GM21390 (cell line): Measurements from ENCODE around the gene MYO1B.
"Not testable (repeated sequence)": the region's sequence is repeated elsewhere in the genome, so short reads cannot be mapped to it uniquely, and the experiment has no call there.

Experiments used
- ATAC-seq: cut with Tn5 transposase; IDR thresholded peaks from one replicate; pipeline ENCODE4 v1.9.1; 2021; ENCODE audit not compliant: unreplicated experiment

MYO1B gene

GRCh38 chr2:191441496-191442214 is 196.5 kb downstream of the MYO1B start:
- no peak for ATAC-seq

DNA sequence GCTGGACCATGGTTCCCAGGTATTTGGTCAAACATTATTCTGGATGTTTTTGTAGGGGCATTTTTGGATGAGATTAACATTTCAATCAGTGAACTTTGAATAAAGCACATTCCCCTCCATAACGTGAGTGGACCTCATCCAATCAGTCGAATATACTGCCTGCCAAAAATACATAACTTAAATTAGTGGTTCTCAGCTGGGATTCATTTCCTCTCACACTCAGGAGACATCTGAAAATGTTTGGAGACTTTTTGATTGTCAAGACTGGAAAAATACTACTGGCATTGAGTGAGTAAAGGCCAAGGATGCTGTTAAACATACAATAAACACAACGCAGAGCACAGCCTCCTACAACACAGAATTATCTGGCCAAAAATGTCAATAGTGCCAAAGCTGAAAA is 198.2 kb downstream of the MYO1B start:
- no peak for ATAC-seq

DNA sequence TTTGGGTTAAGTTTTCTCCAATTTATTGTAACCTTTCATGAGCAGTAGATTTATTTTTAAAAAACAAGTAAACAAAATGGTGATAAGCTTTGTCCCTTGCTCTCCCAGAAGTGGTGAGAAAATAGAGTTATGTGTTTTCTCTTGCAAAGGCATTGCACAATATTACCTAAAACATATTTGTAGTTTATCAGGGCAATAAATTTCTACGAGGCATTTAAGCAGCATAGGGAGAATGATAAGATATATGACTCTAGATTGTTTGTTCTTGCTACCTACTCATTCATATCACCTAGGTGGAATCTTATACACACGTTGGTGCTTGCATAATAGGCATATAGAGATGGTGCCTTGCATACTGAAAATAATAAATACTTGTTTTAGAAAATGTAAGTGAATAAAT is 201.7 kb downstream of the MYO1B start:
- ATAC-seq: no peak

DNA sequence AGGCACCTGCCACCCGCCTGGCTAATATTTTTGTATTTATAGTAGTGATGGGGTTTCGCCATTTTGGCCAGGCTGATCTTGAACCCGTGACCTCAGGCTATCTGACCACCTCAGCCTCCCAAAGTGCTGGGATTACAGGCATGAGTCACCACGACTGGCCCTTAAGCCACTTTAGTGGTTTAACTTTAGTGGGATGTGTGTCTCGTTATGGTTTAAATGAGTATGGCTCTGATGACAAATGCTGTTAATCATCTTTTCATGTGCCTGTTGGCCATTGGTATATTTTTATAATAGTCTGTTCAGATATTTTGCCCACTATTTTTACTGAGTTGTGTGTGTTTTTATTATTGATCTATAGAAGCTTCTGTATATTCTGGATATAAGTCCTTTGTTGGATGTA is 205.9 kb downstream of the MYO1B start:
- no peak for ATAC-seq

GRCh38 chr2:191452065-191452464 is 206.9 kb downstream of the MYO1B start:
- no peak for ATAC-seq

GRCh38 chr2:191453761-191454160 is 208.6 kb downstream of the MYO1B start:
- ATAC-seq: no peak

GRCh38 chr2:191456506-191456905 is 211.3 kb downstream of the MYO1B start:
- ATAC-seq: not testable (repeated sequence)

- no peak for ATAC-seq
These were observed 214.0 kb downstream of the MYO1B start for GRCh38 chr2:191459158-191459557.

DNA sequence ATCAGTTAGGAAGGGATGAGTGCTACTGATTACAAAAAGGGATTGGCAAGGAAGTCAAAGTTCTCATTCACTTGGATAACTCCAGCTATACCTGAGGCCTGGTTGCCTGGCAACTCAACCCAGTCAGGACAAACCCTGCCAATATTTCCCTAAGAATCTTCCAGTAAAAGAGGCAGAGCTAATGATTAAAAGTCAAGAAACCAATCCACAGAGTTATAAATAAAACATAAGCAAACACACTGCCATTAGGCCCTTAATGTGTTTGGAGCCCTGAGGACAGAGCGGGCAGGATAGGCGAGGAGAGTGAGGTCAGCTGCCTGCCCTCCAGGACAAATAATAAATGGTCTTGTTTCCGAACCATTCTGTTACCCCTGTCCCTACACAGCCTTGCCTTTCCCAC is 217.2 kb downstream of the MYO1B start:
- no peak for ATAC-seq

GRCh38 chr2:191463790-191464189 is 218.6 kb downstream of the MYO1B start:
- no peak for ATAC-seq

DNA sequence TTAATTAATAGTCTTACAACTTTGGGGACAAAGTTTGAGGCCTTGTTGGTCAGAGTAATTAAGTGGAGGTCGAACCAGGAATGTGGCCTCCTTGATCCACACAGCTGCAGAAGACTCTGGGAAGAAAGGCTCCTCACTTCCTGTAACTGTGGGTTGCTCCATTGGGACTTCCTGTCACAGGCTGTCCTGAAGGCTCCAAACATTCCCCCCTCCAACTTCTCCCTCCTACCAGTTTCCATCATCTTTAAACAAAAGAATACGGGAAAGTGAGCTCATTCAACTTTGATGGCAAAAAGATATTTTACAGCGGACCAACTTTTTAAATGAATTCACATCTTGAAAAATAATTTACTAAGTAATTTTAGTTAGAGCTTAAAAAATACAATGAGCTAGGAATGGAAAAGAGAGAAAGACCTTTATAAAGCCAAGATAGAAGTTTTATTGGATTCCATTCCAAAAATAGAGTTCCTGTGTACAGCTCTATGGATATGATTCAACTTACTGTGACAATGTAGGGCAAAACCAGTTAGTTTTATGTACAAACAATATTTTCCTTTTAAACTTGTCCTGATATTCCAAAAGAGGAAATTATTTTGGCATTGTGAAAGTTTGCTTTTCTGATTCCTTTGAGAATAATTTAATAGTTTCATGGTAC is 220.7 kb downstream of the MYO1B start:
- no peak for ATAC-seq

GRCh38 chr2:191467113-191467512 is 221.9 kb downstream of the MYO1B start:
- no peak for ATAC-seq

- ATAC-seq: no peak
These were observed 225.1 kb downstream of the MYO1B start for GRCh38 chr2:191470306-191470705.

DNA sequence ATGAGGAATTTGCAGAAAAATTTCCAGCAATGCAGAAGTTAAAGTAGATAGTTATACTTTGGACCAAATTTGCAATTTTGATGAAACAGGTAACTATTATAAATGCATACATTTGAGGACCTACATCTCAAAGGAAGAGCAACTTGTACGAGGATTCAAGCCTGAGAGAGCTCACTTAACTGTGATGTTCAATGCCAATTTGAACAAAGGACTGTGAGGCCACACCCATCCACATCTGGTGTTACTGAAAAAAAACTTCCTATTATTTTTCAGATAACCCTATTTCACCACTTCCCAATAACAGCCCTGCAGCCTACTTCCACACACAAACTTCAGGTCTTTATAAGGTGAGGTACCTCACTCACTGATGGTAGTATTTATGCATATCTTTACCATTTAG is 229.3 kb downstream of the MYO1B start:
- no peak for ATAC-seq
